Astrocyte of the spinal cord (primary cell): ENCODE data around the gene MMD2.

Source experiments
- DNase-seq: peaks from one replicate; pipeline ENCODE4 v3.0.0; 2011; ENCODE audit warnings: low read depth, low spot score
- H3K4me3 ChIP-seq: 2 replicates; pipeline ENCODE4 v1.5.1; 2011; ENCODE audit warnings: low read depth, mild to moderate bottlenecking, low read length, moderate library complexity
- CTCF ChIP-seq: IDR thresholded peaks from 2 replicates; pipeline ENCODE4 v1.5.1; 2012; ENCODE audit warnings: low read depth, mild to moderate bottlenecking, low read length, inconsistent platforms
- in situ Hi-C: cut with HindIII; loops from 2 replicates; pipeline ENCODE4 v1.10.0; 2017; ENCODE audit warnings: low sequenced_read_pairs

Gene MMD2

GRCh38 chr7:4943297-4943696, 15.7 kb downstream of the MMD2 start:
- TF ChIP-seq CTCF = no peak
- in situ Hi-C loops = no loop called here
- no peak for DNase-seq
- H3K4me3 ChIP-seq = no peak overlapping the region

- H3K4me3 ChIP-seq = no peak overlapping the region
- in situ Hi-C loops = no loop called here
- no peak for DNase-seq
- TF ChIP-seq CTCF = no peak
Measured at GRCh38 chr7:4939971-4940728, 18.8 kb downstream of the MMD2 start.

- H3K4me3 ChIP-seq = no peak overlapping the region
- DNase-seq = no peak
- no peak for TF ChIP-seq CTCF
- in situ Hi-C loops = no loop called here
Measured at GRCh38 chr7:4937411-4937810, 21.6 kb downstream of the MMD2 start.

GRCh38 chr7:4934419-4935025, 24.5 kb downstream of the MMD2 start:
- in situ Hi-C loops = no loop called here
- TF ChIP-seq CTCF = no peak
- H3K4me3 ChIP-seq = no peak overlapping the region
- DNase-seq = no peak

GRCh38 chr7:4931943-4932342, 27.0 kb downstream of the MMD2 start:
- no peak overlapping the region for H3K4me3 ChIP-seq
- TF ChIP-seq CTCF = no peak
- DNase-seq = no peak
- in situ Hi-C loops = no loop called here

GRCh38 chr7:4929005-4929404, 30.0 kb downstream of the MMD2 start:
- in situ Hi-C loops = no loop called here
- no peak for DNase-seq
- H3K4me3 ChIP-seq = no peak overlapping the region
- no peak for TF ChIP-seq CTCF
